MV-4-11 (cell line): ENCODE measurements around the gene PIK3R2.
"Not testable (repeated sequence)": the region's sequence is repeated elsewhere in the genome, so short reads cannot be mapped to it uniquely, and the experiment has no call there.

Source experiments
- DNase-seq: peaks from one replicate; lab custom pipeline; 2025; lab: John Stamatoyannopoulos, UW

PIK3R2 gene

GRCh38 chr19:18203863-18204393 is 51.0 kb downstream of the PIK3R2 start, which contains the start of gene RAB3A:
Gene RAB3A (minus strand): TSS chr19:18204042. CDS start chr19:18202740, 1,302 bp downstream.
- peak; percentile 100 for DNase-seq

DNA sequence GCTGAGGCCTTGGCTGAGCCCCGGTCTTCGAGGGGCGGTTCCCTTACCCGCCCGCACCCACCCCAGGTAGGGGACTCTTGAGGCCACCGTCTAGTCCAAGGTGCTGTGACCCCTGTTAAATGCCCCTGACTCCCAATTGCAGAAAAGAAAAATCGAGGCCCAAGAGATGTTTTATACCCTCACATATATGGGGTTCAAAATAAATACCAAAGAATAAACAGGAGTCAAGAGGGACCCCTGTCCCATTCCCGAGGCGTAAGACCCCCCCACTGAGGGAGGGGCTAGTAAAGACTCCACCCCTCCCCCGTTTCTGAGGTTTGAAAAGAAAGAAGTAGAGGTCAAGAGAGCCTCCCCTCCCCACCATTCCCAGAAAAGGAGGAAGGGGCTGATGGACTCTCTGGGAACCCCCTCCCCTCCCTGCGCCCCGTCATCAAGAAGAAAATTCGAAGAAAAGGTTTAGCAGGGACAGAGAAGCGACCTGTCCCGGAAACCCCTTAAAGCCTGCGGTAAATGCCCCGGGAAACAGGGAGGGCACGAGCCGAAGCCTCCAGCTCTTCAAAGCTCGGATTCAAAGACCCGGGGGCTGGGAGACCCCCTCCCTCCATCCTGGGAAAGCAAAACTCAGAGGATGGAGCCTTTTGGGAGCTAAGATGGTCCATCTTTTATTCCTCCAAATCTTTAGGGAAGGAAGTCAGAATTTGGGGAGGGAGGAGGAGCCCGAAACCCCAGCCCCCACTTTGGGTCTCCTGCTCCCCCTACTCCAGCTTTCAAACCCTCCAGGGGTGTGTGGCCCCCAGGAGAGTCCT is 51.6 kb downstream of the PIK3R2 start:
- peak; percentile 83 for DNase-seq

DNA sequence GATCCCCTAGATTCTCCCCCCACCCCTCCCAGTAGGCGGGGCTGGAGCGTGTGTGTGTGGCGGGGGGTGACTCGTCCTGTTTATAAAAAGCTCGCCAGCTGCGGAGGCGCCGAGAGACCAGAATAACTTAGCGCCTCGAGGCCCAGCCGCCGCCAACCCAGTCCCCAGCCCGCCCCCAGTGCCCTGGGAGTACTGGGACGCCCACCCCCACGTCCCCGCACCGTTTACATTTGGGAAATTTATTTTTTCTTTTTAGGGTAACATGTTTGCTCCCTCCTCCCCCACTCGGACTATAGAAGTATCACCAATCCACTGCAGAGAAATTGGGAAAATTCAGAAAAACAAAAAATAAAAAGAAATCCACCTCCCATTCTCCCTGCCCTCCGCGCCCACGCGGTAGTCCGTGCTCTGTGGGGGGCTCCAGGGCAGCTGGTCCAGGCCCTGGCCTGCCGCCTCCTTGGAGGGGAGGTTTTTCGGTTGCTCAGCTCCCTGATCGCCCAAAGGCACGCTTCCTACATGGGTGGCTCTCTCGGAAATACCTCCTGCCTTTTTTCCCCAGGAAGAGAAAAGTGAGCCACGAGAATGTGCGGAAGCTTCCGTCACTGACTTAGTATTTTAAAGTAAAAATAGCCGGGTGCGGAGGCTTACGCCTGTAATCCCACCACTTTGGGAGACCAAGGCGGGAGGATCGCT is 52.4 kb downstream of the PIK3R2 start:
- peak; percentile 63 for DNase-seq

DNA sequence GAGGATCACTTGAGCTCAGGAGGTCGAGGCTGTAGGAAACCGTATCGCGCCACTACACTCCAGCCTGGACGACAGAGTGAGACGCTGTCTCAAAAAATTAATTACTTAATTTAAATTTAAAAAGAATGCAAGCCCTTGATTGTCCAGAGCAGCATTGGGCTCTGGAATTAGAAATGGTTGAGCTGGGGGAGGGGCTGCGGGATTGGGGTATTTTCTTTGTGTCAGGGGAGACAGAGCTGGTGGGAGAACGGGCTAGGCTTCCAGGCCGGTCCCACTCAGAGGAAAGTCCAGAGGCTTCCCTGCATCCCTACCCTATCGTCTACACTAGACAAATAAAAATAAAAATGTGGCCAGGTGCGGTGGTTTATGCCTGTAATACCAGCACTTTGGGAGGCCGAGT is 53.1 kb downstream of the PIK3R2 start:
- DNase-seq: no peak

DNA sequence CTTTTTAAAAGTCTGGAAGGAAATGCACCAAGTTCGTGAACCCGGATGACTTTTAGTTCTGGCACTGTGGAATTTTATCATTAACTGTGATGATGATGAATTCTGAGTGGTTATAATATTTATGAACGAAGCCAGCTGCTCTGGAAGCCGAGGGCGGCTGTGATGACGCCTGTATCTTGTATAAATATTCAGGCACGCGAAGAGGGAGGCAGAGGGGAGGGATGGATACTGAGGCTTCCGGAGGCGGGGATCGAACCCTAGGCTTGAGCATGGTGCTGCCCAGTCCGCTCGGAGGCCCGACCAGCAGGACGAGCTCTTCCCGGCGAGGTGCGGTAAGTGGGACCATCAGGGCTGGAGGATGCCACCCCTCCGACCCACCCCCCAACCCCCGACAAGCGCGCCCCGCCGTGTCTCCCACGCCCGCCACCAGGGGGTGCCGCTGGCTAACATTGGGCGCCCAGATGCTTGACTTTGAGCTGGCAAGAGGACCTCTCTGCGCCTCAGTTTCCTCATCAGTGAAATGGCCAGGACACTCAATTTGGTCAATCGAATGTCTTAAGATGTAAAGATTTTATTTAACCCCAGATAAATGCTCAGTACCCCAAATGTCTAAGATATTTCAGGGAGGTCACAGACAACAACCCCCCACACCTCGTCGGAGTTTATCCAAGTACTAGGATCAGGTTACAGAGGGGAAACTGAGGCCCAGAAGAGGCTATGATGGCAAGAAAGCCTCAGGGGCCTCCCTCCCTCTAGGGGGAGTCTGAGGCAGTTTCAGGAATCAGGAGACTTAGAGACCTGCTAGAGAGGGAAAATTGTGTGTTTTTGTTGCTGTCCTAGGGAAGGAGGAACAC is 55.4 kb downstream of the PIK3R2 start:
- DNase-seq: no peak

DNA sequence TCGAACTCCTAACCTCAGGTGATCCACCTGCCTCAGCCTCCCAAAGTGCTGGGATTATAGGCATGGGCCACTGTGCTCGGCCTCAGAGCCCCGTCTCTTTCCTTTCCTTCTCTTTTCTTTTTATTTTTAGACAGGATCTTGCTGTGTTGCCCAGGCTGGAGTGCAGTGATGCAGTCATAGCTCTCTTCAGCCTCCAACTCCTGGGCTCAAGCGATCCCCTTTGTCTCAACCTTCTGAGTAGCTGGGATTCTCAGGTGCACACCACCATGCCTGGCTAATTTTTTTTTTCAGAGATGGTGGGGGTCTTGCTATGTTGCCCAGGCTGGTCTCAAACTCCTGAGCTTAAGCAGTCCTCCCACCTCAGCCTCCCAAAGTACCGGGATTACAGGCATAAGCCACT is 56.9 kb downstream of the PIK3R2 start:
- not testable (repeated sequence) for DNase-seq

DNA sequence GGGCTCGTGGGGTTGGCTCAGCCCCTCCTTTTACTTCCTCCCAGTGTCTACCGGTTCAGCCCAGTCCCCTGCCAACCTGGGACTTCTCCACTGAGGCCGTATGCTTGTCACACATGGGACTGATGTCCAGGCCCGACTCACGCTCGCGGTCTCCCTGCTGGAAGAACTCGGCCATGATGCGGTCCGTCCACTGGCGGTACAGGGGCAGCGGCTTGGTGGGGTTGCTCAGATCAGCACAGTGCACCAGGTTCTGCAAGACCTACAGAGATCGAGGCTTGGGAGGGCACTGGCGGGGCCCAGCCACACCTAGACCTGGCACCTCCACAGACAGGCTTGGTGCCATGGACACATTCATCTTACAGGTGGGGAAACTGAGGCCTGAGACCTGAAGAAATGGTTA is 58.7 kb downstream of the PIK3R2 start:
- no peak for DNase-seq

GRCh38 chr19:18214779-18215433 is 61.9 kb downstream of the PIK3R2 start:
- peak; percentile 68 for DNase-seq

DNA sequence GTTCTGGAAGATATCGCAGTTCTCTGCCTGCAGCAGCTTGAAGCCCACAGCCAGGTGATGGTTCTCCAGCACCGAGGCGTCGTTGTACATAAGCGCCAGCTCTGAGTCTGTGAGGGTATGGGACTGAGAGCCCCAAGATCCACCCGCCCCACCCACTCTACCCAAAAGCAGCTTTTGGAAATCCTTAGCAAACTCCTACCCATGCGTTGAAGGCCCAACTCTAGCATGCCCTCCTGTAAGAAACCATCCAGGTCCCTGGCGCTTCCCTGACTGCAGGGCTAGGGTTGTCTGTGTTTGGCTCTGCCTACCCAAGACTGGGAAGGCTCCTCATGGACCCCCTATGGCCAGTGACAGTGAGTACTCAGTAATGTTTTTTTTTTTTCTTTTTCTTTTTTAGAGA is 63.8 kb downstream of the PIK3R2 start:
- no peak for DNase-seq

DNA sequence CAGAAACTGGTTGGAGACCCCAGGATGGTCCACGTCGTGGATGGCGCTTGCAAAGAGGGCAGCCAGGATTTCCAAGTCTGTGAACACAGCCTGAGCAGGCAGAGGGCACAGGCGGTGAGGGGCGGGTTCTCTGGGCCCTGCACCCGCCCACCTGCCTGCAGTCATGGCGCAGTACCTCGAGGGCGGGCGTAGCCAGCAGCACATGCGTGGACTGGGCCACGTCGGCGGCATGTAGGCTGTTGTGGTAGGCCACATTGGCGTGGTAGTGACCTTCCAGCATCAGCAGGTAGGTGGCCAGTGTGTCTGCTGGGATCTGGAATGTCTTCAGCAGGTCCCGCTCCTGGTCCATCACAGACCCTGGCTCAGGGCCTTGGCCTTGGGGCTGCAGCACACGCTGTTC is 65.2 kb downstream of the PIK3R2 start:
- DNase-seq: no peak

GRCh38 chr19:18218600-18218999 is 65.6 kb downstream of the PIK3R2 start:
- no peak for DNase-seq
